Activated CD4-positive, CD25-positive, alpha-beta regulatory T cell (primary cell): ENCODE data around the gene GPD1L.
"Not testable (repeated sequence)": the region's sequence is repeated elsewhere in the genome, so short reads cannot be mapped to it uniquely, and the experiment has no call there.

Experiments used
- DNase-seq, 4 experiments: peaks; one replicate each; lab custom pipeline; 2025; lab: John Stamatoyannopoulos, UW

Gene GPD1L

GRCh38 chr3:32180141-32180784 lies 73.8 kb downstream of the GPD1L start:
- no peak for DNase-seq

GRCh38 chr3:32181365-32181764 lies 74.9 kb downstream of the GPD1L start:
- no peak for DNase-seq

GRCh38 chr3:32181796-32182195 lies 75.4 kb downstream of the GPD1L start:
- no peak for DNase-seq

- DNase-seq = no peak
Measured at GRCh38 chr3:32184187-32184730, 77.8 kb downstream of the GPD1L start.

GRCh38 chr3:32186097-32186496 lies 79.7 kb downstream of the GPD1L start:
- no peak for DNase-seq

- no peak for DNase-seq
Measured at GRCh38 chr3:32186876-32187275, 80.5 kb downstream of the GPD1L start.

- no peak for DNase-seq
Measured at GRCh38 chr3:32189693-32190092, 83.3 kb downstream of the GPD1L start.

- DNase-seq = not testable (repeated sequence)
Measured at GRCh38 chr3:32190556-32190955, 84.1 kb downstream of the GPD1L start.

- no peak for DNase-seq
Measured at GRCh38 chr3:32193101-32193500, 86.7 kb downstream of the GPD1L start.

GRCh38 chr3:32194653-32195052 lies 88.2 kb downstream of the GPD1L start:
- DNase-seq = no peak

GRCh38 chr3:32195995-32196540 lies 89.6 kb downstream of the GPD1L start:
- no peak for DNase-seq

- DNase-seq = no peak
Measured at GRCh38 chr3:32197991-32198390, 91.6 kb downstream of the GPD1L start.

- DNase-seq = no peak
Measured at GRCh38 chr3:32198714-32199113, 92.3 kb downstream of the GPD1L start.

GRCh38 chr3:32200490-32200889 lies 94.1 kb downstream of the GPD1L start:
- DNase-seq = no peak

- no peak for DNase-seq
Measured at GRCh38 chr3:32200992-32201758, 94.8 kb downstream of the GPD1L start.

GRCh38 chr3:32202496-32202895 lies 96.1 kb downstream of the GPD1L start:
- DNase-seq = no peak

- no peak for DNase-seq
Measured at GRCh38 chr3:32203854-32204253, 97.4 kb downstream of the GPD1L start.

GRCh38 chr3:32208447-32208846 lies 102.0 kb downstream of the GPD1L start:
- DNase-seq = no peak

GRCh38 chr3:32215185-32215584 lies 108.8 kb downstream of the GPD1L start:
- DNase-seq = no peak

- no peak for DNase-seq
Measured at GRCh38 chr3:32216172-32216783, 109.9 kb downstream of the GPD1L start.

- DNase-seq = no peak
Measured at GRCh38 chr3:32217339-32217738, 110.9 kb downstream of the GPD1L start.
